Measurements from ENCODE around the gene IFI6. TPM values are rescaled to one million over a fixed set of nuclear protein-coding genes. Genes with fewer than 3 reads are reported as not detected.

The IFI6 gene
- total RNA-seq, 2 donors from 2014 or later = 19.3 to 56.1 TPM

Other genes starting within 250 kb of the IFI6 start
- gene WASF2, start 182.0 kb downstream of the IFI6 start, total RNA-seq = 100 to 1,000 TPM; 146 to 197 TPM
- 1 to 10 TPM; 8.4 to 9.3 TPM for gene AHDC1, start 68.0 kb downstream of the IFI6 start, total RNA-seq
- gene FGR, start 37.0 kb downstream of the IFI6 start, total RNA-seq = 1 to 10 TPM in 1 of 2 donors, under 1 TPM in 1; 0.62 to 2.1 TPM
- gene FAM76A, start 53.8 kb upstream of the IFI6 start, total RNA-seq = 10 to 100 TPM; 12.4 to 15.3 TPM
- 10 to 100 TPM; 24.7 to 25.0 TPM for gene STX12, start 101.0 kb upstream of the IFI6 start, total RNA-seq
- gene PPP1R8, start 158.6 kb upstream of the IFI6 start, total RNA-seq = 10 to 100 TPM; 58.4 to 59.0 TPM
- 10 to 100 TPM; 26.0 to 81.0 TPM for gene THEMIS2, start 200.4 kb upstream of the IFI6 start, total RNA-seq
- 10 to 100 TPM; 84.7 to 96.1 TPM for gene RPA2, start 242.4 kb upstream of the IFI6 start, total RNA-seq

Data from activated T-cell treated with anti-CD3 and anti-CD28 coated beads, Interleukin-2, amount 50 U/mL, for 72 hours (primary cell).